GM21619 (cell line): ENCODE measurements around the gene SORCS2.

ENCODE experiments used
- ATAC-seq: cut with Tn5 transposase; IDR thresholded peaks from one replicate; pipeline ENCODE4 v1.9.1; 2021; ENCODE audit not compliant: unreplicated experiment

SORCS2 gene

DNA sequence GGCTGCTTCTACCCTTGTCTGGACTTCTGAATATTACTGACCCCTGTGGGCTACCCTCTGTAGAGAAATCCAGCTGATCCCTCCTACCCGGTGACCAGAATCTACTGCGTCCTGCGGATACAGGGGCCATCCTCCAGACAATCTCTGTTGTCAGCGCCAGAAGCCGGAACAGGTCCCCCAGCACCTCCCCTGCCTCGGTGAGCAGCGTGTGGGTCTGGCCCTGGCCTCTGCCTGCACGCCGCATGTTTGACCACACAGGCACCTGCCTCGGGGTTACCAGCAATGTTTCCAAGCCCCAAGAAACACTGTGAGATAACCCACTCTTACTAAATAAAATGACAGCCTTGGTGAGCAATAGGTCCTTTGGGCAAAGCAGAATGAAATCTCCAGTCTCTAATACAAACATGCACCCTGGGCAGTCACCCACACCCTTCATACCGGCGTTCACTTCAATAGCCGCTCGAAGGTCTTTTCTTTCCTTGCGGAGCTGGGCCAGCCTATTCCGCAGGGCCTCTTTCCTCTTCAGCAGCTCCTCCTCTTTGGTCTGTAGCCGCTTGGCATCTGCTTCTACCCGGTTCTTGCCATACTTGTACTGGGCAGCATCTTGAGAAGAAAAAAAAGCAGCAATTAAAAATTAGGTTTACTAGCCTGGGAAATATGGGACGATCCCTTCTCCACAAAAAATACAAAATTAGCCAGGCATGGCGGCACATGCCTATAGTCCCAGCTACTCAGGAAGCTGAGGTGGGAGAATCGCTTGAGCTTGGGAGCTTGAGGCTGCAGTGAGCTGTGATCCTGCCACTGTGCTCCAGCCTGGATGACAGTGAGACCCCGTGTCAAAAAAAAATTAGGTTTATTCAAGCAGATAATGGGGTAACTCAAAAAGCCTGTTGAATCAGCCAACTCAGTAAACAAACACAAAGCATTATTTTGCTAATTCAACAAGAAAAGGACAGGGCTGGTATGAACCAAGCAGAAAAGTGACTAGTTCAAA, 582.3 kb downstream of the SORCS2 start:
- no peak for ATAC-seq

DNA sequence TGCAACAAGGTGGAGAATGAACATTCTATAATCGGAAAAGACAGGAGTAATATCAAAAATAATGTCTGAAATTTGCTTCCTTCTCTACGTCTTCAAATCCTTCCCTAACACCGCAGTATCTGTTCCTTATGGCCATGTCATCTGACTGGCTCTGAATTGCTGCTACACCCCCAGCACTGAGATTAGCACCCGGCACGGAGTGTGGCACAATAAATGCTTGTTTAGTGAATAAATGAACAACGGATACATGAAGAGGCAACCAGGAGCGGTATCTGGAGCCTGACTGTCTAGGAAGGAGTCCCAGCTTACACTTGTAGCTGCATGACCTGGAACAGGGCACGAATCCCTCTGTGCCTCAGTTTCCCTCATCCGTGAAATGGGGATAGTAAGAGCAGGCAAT, 583.1 kb downstream of the SORCS2 start:
- no peak for ATAC-seq

DNA sequence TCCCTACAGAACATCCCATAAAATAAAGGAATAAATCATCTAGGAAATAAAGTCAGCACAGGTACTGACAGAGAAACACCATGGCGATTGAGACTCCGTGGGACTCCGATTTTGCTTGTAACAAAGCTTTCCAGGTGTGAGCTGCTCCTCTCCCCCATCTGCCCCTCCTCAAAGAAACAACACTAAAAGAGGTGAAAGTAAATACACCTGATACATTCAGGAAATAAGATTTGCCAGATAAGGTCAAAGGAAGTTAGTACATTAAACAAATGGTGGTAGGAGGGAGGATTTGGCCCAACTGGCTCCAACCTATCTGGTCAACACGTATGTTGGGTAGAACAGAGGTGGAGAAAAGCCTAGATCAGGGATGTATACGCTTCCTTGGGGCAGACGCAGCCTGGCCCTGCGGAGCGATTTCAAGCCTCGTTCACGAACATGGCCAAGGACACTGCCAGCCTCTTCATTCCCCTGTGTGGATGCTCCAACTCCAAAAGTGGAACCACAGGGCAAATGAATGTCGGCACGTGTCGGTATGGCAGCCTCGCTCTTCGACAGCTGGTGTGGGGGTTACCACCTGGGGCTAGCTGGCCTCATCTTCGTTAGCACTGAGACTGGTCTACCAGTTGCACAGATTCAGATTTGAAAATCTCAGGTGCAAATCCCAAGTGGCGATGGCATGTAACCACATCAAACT, 584.8 kb downstream of the SORCS2 start:
- no peak for ATAC-seq

DNA sequence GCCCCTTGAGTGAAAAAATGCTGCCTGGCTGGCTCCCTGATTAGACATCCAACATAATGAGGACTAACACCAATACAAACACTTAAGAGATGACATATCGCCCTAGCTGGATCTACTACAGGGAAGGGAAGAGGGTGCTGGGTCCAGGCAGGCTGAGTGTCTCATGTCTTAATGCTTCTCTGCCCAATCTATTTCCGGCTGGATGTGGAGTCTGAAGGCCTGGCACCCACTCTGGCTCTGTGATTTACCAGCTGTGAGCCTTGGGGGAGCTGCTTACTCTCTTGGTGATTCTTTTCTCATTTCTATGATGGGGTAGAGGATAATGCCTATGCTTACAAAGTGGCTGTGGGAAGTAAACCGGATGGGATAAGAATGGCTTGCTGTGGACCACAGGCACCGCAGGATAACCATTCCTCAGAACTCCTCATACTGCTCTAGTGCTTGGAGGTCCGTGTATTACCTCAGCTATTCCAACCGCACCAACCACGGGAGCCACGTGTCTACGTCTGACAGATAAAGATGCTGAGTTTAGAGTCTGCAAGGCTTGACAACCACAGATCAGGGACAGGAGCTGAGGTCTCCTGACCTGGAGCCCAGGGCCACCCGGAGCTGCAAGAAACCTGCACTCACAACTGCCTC, 585.7 kb downstream of the SORCS2 start:
- no peak for ATAC-seq

DNA sequence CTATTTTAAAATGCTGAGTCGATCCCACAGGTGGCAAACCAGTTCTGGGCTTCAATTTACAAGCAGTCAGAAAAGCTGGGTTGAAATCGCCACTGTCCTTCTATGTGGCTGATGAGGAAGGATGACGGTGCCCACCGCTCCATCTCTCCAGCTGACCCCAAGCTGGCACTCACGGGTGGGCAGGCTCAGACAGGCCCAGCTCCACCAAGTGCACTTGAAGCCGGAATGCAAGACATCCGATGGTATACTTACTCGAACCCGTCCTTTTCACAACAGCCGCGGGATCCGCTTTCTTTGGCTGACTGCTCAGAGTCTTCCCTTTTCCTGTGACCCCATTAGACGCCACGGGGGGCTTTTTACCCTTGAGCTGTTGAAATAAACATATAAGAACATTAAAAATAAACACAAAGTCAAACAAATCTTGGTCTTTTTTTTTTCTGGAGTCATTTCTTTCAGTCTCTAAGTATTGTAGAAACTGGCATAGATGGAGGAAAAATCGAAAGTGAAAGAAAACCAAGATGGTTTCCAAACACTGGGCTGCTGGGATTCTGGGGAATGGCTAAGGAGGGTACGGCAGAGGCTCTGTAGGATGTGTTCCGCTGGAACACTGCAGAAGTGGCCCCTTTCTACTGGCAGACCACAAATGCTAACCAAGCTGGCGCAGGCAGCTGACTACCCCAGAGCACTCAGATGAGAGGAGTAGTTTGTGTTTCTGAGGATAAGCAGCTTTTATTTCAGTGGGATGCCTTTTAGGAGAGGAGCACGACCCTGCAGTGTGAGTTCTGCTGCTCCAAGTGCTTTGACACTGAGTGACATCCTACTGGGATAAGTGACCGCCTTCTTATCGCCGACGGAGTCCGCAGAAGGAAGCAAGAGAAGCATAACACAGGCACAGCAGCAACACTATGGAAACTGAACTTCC, 586.4 kb downstream of the SORCS2 start:
- no peak for ATAC-seq

DNA sequence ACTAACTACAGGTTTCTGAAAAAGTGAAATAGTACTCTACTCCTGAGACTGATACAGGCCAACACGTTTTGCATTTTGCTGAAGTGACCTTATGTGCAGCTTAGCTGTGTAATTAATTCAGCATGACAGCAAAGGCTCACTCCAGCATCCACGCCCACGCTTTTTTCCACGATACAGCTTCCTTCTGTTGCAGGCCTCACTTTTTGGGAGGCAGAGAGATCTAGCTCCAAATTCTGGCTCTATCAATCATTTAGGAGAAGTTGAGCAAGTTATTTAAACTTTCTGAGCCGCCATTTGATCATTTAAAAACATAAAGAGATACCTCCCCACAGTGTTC, 587.1 kb downstream of the SORCS2 start:
- no peak for ATAC-seq

DNA sequence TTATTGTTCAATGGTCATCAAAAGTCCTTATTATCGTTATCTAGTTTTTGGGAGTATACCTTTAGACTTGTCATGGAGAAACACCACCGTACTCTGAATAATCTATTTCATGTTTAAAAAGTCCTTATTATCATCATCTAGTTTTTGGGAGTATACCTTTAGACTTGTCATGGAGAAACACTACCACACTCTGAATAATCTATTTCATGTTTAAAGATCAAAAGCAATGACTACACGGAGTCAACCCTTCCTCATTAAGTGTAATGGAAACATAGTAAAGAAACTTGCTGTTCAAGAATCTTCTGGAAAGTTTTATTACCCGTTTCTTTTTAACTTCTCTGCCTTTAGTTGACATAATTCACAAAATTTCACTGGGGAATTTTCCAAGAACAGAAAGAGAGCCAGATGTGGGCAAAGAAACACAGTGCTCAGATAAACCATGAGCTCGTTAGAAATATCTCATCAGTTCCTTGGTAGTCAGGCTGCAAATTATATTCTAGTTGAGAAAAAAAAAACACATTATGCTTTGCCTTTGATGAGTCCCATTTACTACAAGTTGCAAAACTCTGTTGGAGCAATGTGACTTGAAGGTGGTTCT, 588.5 kb downstream of the SORCS2 start:
- no peak for ATAC-seq

DNA sequence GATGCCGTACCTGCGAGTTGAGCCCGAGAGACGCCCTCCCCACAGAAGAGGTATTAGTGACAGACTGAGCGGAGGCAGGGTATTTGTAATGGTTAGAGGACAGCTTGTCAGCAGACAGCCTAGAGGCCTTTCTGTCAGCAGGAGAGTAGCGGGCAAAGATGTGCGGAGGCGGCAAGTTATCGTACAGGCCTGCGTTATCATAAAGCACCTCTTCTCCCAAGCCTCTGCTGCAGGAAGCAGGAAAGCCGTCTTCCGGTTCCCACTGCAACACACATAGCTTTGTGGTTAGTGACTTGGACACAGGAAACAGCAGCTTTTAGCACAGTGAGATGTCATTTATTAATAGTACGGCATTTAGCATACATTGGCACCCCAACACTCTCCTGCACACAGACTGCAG, 589.0 kb downstream of the SORCS2 start:
- ATAC-seq, result no peak

DNA sequence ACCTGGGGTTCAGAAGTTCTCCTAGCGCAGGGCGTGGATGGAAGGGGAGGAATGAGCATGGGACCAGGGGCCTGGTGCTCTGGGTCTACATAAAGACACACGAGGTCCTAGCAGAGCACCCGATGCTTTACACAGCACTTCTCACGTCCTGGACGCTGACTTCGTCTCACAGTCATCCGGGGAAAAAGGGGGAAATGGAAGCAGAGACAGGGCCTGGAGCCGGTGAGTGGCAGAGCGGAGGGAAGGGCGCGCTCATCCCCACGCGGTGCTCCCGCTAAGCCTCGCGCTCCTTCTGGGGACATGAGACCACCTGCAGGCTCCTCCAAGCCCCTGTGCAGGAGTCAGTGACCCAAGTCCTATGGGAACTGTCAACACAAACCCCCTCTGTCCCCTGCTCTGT, 589.7 kb downstream of the SORCS2 start:
- no peak for ATAC-seq

DNA sequence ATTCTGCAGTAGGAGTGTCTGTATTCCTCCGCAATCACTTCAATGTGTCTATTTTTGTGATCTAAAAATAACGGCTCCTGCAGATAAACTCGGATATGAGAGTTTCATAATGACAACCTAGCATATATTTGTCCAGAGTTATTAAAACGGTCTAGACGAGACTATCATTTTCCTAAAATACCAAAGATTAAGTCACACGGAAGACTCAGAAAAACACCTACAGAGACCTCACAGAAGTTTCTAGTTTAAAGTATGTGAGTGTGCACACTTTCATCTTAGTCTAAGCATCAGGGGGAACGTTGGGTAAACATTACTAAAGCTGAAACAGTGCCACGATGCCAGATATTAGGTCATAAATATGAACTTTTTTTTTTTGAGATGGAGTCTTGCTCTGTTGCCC, 590.4 kb downstream of the SORCS2 start:
- ATAC-seq, result no peak

DNA sequence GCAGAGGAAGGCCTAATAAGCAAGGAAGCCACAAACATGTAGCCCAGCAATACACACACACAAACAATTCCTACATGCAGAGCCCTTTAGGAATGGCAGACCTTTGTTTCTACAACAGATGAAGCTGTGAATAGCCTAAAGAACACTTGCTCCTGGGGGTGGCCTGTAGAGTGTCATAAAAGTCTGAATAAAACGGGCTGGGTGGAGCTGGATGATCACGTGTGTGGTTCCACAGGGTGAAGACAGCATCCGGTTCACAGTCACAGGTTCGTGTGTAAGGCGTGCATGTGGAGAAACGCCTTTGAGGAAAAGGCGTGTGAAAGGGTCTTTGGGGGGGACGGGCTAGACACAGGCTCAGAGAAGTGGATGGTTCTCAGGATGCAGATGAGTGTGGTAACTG, 591.2 kb downstream of the SORCS2 start:
- no peak for ATAC-seq

DNA sequence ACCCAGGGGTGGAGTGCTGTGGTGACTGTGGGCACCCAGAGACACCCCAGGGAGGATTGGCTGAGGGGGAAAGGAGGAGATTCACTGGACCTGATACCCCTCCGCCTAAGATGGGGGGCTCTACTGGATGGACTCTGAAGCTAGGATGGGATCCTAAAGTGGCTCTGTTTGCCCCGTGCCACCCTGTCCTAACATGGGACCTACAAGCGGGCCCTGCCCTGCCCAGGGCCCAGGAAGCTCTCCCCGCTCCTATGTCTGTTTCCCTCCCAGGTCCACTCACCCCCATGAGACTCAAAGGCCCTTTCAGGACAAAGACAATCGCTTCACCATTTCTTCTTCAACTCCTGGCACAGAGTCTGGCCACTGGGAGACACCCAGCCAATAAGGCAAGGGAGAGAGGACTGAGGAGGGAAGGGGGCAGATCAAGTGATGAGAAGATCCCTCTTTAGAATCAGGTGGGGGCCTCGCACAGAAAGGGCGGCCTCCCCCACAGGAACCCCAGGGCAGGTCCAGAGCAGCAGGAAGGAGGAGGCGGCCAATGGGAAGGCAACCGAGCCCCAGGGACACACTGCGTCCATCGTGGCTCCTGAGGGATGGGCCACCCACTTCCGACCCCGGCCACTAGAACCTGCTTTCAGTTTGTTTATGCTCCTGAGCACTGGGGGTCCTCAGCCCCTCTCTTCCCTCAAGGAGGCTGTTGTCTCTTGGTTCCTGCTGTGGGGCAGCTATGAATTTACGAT, 592.0 kb downstream of the SORCS2 start:
- ATAC-seq, result no peak

DNA sequence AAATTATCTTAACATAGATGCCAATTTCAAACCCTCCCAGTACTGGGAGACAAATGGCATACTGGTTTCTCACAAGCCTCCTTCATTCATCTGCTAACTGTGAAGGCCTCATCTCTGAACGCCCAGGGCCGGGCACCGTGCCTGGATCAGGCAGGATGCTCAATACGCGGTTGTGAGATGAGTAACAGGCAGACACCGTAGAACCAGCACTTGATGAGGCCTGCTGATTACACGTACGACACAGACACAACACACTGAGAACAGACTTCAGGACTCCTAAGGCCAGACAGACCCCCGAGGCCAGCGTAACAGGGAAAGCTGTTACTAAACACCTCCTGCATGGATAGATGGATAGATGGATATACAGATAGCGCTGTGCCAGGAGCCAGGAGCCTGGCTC, 592.7 kb downstream of the SORCS2 start:
- no peak for ATAC-seq

DNA sequence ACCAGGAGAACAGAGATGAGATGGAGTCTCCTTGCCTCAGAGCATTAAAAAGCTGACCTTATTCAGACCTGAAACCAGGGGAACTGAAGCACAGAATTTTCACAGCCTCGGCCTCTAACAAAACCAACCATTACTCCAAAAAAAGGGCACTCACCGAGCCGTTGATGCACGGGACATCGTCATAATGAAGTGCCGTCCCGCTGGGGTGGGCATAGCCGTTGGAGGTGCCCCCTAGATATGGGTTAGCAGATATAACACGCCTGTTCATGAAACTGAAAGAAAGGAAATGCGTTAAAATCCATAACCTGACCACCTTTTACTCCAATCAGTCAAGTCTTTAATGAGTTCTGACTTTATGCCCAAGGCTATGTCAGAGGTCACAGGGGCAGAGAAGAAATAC, 593.7 kb downstream of the SORCS2 start:
- ATAC-seq, result no peak

DNA sequence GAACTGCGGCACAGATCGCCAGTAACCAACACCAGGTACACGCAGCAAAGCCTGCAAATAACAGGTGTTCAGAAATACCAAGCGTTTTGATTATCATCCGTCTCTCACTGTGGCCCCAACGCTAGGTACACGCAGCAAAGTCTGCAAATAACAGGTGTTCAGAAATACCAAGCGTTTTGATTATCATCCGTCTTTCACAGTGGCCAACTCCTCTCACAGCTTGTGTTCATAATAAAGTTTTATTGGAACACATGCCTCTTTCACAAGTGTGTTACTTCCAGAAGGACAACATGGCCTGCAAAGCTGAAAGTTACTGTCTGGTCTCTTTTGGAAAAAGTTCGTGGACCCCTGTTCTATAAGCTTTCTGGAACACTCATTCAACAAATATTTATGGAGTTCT, 594.2 kb downstream of the SORCS2 start:
- no peak for ATAC-seq

DNA sequence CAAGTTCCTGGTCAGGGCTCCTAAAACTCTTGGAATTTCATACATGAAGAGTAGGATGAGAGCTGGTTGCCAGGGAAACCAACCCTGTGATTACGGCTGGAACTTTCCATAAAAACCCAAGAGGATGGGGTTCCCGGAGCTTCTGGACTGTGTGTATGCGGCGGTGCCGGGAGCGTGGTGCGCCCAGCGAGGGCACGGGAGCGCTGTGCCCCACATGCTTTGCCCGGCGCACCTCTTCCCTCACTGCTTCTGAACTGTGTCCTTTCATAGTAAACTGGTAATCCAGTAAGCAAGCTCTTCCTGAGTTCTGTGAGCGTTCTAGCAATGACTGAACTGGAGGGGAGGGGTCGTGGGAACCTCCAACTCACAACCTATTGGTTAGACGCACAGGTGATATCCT, 594.7 kb downstream of the SORCS2 start:
- no peak for ATAC-seq

DNA sequence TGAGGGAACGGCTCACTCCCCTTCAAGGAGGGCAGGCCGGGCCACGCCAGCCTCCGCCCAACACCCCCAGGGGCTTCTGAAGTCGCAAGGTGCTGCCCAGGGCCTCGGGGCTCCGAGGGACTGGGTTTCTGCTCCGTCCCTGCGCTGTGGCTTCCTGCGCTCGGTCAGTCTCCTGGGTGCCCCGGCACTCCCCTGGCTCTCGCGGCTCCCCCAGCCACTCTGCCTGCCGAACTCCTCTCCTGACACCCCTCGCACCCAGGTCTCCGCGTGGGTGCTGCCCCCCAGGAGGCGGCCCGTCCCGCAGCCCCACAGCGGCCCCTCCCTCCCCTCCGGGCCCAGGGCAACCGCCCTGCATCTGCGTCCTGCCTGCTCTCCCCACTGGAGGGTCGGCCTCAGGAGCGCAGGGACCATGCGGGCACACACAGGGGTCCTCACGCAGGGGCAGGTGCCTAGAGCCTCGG, 595.4 kb downstream of the SORCS2 start:
- ATAC-seq, result no peak

DNA sequence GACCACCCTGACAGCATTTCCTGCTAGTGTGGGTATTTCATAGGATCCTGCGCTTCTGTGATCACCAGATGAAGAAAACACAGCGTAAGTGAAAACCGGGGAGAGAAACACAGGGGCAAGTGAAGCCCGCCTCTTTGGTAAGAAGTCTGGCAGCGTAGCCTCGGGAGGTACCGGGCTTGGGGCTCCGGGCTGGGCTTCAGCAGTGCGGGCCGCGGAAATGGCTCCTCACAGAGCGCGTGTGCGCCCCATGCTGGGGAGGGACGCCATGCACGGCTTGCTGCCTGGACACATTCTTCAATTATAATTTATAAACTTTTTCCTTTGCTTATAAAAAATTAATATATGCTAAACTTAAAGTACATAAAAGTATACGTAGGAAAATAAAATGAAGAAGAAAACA, 595.9 kb downstream of the SORCS2 start:
- ATAC-seq, result no peak

DNA sequence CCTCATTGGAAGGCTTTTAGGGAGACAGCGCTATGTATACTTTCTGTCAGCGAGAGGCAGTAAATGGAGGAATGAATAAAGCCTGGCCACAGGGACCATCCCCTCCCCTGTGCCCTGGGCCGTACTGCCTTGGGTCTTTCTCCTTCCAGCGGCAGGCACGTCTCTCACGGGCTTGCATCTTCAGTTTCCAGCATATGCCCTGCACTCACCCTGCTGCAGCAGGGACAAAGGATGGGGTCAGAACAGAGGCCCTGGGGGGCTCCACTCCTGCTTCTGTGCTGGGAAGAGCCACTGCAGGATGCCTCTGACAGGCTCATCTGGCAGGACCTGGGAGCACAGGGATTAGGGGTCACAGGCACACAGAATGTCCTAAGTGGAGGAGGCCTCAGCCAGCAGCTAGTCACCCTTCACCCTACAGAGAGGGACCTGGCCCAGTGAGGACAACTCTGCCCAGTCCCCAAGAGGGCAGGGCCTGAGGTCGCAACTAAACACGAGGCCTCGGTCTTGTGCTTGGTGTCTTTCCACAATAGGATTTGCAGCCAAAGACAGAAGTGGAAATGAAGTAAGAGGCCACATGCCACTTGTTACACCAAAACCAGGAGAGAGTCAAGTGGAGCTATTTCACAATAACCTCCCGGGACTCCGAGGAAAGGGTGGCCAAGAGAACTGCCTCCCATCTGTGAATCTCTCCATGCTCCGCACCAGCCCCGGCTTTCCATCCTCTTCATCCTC, 596.5 kb downstream of the SORCS2 start:
- ATAC-seq, result no peak
